SJSA1 (cell line): ENCODE data around the gene SGPL1. TPM values are rescaled to one million over a fixed set of nuclear protein-coding genes. Genes with fewer than 3 reads are reported as not detected.

Experiments
- DNase-seq, 2 experiments: peaks; one replicate each; pipeline ENCODE4 v3.0.0-alpha.2; 2015 to 2020; ENCODE audit warnings: low spot score in 2 of 2, low read depth in 1 of 2
- H3K27ac ChIP-seq: fragments of 250-450 bp; sonication (Bioruptor Pico); 2 replicates; pipeline ENCODE4 v1.5.1; 2020; ENCODE audit warnings: mild to moderate bottlenecking, moderate library complexity
- H3K27me3 ChIP-seq: fragments of 250-450 bp; sonication (Bioruptor Pico); replicated peaks from 2 replicates; pipeline ENCODE4 v1.5.1; 2020; ENCODE audit warnings: mild to moderate bottlenecking, moderate library complexity
- H3K36me3 ChIP-seq: fragments of 250-450 bp; sonication (Bioruptor Pico); 2 replicates; pipeline ENCODE4 v1.5.1; 2020; ENCODE audit warnings: mild to moderate bottlenecking
- H3K4me1 ChIP-seq: fragments of 250-450 bp; sonication (Bioruptor Pico); replicated peaks from 2 replicates; pipeline ENCODE4 v1.6.1; 2021; ENCODE audit warnings: mild to moderate bottlenecking
- H3K4me3 ChIP-seq: fragments of 250-450 bp; sonication (Bioruptor Pico); 2 replicates; pipeline ENCODE4 v1.5.1; 2020; ENCODE audit warnings: mild to moderate bottlenecking
- H3K9me3 ChIP-seq: fragments of 250-450 bp; sonication (Bioruptor Pico); replicated peaks from 2 replicates; pipeline ENCODE4 v1.5.1; 2020; ENCODE audit warnings: mild to moderate bottlenecking
- total RNA-seq: library from RNA; depleted of rRNA; stranded (reverse); fragments of >200 nt; shearing (Covaris generic); gene quantifications from 2 replicates; pipeline ENCODE4 v1.2.3, GENCODE V29; 2014

Gene SGPL1
- total RNA-seq, 1 experiment from 2014 or later = 58.3 TPM

DNA sequence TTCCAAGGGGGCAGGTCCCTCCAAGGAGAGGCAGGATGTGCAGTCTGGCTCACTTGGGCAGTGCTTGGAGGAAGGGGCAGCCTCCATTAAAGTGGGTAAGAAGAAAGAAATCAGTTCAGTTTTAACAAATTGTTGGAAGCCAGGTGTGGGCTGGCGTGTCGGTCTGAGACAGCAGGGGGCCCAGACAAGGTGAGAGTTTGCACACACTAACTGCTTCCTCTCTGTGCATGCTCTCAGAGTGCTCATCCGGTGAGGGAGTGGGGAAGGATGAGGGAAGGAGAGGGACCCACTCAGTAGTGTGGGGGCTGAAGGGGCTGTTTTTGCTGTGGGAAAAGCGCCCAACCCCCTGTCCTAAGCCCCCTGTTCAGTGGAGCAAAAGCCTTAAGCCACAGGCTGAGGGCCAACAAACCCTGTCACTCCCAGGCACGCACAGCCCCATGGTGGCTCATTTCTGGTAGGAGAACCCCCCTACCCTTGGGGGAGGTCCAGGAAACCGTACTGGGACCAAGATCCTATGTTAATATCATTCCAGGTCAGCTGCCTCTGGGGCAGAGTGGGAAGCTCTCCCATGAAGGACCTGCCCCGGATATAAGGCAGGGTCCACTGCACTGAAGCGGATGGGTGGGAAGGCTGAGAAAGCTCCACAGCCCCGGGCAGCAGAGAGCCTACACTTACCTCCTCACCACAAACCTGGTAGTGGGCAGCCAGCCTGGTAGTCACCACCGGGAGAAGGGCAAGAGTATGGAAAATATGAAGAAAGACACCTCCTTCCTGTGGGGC, 77.7 kb downstream of the SGPL1 start:
- H3K36me3 ChIP-seq = no peaks in the 10 kb centered on the region
- H3K4me3 ChIP-seq = no peak overlapping the region
- no peak for DNase-seq
- H3K27me3 ChIP-seq = no peaks in the 10 kb centered on the region
- no peaks in the 10 kb centered on the region for H3K9me3 ChIP-seq
- peaks cover 22% of the 10 kb centered on the region for H3K4me1 ChIP-seq
- no peak overlapping the region for H3K27ac ChIP-seq

DNA sequence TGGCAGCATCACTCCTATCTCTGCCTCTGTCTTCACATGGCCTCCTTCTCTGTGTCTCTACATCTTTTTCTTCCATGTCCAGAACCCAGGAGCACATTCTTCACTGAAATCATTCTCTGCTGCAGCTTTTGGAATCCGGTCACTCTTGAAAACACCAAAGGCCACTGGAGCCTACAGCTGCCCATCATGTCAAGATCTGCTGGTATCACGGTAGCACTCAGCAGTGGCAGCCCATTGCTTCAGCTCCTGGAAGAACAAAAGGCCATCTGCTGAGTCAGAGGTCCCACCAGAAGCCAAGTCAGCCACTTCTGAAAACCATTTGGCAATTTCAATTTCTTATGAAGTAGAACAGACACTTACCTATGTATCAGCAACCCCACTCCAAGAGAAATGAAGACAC, 78.7 kb downstream of the SGPL1 start:
- no peak overlapping the region for H3K4me3 ChIP-seq
- no peaks in the 10 kb centered on the region for H3K27me3 ChIP-seq
- no peaks in the 10 kb centered on the region for H3K9me3 ChIP-seq
- no peaks in the 10 kb centered on the region for H3K36me3 ChIP-seq
- peaks cover 15% of the 10 kb centered on the region for H3K4me1 ChIP-seq
- DNase-seq = no peak
- no peak overlapping the region for H3K27ac ChIP-seq

DNA sequence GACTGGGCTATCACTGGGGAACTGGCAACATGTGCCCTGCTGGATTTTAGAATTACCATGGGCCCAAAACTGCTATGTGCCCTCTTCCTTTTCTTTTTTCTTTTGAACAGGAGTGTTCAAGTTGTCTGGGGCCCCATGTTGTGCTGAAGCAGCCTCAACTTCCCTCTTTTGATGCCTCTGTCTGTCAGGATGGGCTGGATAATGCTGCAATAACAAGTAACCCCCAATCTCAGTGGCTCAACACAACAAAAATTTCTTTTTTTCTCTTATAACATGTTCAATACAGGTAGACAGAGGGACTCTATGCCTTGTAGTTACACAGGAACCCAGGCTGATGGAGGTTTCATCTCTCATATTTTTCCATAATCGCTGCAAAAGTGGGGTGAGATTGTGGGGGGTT, 80.8 kb downstream of the SGPL1 start:
- Histone ChIP-seq H3K27me3 (0 out of 2 replicates have a peak, but pooled peaks cover 4% of the 10 kb centered on the region), H3K4me3 (no peak overlapping the region), H3K9me3 (no peaks in the 10 kb centered on the region), H3K27ac (no peak overlapping the region), H3K4me1 (peaks cover 8% of the 10 kb centered on the region), H3K36me3 (no peaks in the 10 kb centered on the region)
- no peak for DNase-seq

DNA sequence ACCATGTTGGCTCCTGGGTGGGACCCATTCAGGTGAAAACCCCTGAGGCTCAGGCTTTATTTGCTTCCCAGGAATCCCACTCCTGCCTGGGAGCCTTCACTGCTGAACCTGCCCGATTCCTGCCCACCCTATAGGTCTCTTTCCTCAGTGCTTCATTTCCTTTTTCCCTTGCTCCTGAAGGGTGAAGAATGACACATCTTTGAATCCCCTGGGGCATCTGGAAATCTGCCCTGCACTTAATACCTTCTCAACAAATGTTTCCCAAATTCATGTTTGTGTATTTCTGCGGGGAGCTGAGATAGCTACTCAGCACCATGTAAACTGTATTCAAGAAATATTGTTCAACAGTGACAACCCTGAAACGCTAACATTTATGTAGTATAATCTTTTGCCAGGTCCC, 82.9 kb downstream of the SGPL1 start:
- no peak for DNase-seq

DNA sequence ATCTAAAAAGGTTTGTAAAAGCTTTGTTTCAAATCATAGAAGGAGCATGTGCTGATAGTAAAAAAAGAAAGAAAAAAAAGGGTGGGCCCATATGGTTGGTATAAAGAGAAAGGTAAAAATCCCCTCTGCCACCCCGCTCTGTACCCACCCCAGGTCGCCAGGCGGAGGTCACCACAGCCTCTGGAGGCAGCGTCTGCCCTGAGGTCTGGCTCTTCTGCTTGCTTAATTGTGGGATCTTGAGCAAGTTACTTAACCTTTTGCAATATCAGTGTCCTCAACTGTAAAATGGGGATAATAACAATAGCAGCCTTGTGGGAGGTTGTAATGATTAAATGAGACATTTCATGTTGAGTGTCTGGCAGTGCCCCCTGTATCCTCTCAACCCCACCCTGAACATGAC, 83.3 kb downstream of the SGPL1 start:
- H3K27ac ChIP-seq = no peak overlapping the region
- no peak overlapping the region for H3K4me3 ChIP-seq
- H3K36me3 ChIP-seq = no peaks in the 10 kb centered on the region
- no peak for DNase-seq
- H3K9me3 ChIP-seq = no peaks in the 10 kb centered on the region
- 0 out of 2 replicates have a peak, but pooled peaks cover 7% of the 10 kb centered on the region for H3K27me3 ChIP-seq
- H3K4me1 ChIP-seq = no peaks in the 10 kb centered on the region

More for the DNA sequence above, 82.9 kb downstream of the SGPL1 start:
- no peak overlapping the region for H3K27ac ChIP-seq
- no peaks in the 10 kb centered on the region for H3K4me1 ChIP-seq
- no peak overlapping the region for H3K4me3 ChIP-seq
- H3K27me3 ChIP-seq = 0 out of 2 replicates have a peak, but pooled peaks cover 7% of the 10 kb centered on the region
- no peaks in the 10 kb centered on the region for H3K36me3 ChIP-seq
- no peaks in the 10 kb centered on the region for H3K9me3 ChIP-seq

DNA sequence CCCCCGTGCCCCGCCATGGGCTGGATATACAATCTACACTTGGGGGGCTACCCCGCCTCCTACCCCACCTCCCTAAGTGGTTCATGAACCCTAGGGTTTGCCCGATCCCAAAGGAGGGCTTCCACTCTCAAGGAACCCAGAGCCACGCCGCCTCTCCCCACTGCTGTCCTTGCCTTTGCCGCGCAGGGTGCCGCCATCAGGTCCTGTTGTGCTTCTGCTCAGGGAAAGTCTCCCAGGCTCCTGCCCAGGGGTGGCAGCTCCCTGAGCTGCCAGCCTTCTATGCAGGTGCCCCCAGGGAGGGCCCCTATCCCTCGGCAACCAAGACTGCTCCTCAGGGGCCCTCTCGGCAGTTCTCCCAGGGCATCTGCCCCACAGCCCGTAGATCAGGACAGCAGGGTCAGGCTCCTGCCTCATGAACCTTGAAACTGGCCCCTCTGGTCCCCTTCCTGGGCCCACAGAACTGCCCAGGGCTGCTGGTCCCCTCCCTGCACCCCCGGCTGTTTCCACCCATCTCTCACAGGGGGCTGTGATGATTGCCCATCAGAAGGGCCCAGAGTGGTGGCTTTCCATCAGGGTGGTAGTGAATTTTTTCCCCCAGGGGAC, 85.6 kb downstream of the SGPL1 start:
- Histone ChIP-seq H3K27ac (no peak overlapping the region), H3K27me3 (0 out of 2 replicates have a peak, but pooled peaks cover 7% of the 10 kb centered on the region), H3K4me3 (no peak overlapping the region), H3K4me1 (no peaks in the 10 kb centered on the region), H3K36me3 (no peaks in the 10 kb centered on the region), H3K9me3 (no peaks in the 10 kb centered on the region)
- DNase-seq = no peak

DNA sequence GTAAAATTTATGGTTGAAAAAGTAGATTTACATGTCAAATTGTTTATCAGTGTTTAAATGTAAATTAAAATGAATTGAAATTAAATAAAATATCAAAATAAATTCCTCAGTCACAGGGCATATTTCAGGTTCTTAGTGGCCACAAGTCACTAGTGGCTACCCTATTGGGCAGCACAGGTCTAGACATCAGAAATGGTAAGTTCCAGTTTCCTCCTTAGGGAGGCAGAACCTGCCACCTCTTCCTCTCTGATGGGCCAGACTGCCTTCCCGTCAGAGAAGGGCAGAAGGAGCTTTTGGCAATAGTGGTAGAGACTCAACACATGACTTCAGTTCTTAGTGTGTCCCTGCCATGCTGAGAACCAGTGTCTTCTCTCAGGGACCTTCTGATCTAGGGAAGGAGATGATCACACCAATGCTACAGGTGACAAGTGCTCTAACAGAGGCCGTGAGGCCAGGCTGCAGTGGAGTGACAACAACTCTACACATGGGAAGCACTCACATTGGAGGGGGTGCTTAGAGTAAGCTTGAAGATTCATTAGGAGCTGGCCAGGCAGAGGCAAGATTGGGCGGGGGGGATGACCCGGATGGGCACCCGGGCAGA, 87.0 kb downstream of the SGPL1 start:
- no peaks in the 10 kb centered on the region for H3K9me3 ChIP-seq
- no peaks in the 10 kb centered on the region for H3K36me3 ChIP-seq
- peaks cover 11% of the 10 kb centered on the region; the same call in 1 of the 2 replicates for H3K27me3 ChIP-seq

DNA sequence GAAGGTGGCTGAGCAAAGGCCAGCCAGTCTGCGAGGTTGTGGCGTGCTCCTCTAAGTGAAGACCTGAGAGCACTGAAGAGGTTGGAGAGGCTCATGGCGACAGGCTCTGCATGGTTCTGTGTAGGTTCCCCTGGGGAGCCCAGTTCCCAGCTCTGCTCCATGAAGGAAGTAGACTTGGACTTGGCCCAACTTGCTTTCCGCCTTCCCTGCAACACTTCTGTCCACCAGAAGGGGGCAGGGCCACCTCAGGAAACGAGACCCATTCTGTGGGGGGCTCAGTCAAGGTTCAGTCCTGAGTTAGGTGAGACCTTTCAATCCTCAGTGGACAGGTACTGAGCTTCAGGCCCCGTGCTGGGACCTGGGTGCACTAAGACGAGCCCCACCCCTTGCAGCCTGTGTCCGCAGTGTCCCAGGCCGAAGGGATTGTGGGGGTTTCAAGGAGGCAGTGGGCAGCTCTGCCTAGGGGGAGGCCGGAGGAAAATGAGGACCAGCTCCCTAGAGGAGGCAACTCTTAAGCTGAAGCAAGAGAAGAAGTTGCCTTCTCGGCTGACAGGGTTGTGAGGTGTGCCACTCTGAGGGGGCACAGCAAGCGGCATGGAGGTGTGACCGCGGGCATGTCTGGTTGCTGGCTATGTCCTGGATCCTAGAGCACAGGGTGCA, 87.6 kb downstream of the SGPL1 start:
- Histone ChIP-seq H3K27ac (no peak overlapping the region), H3K36me3 (no peaks in the 10 kb centered on the region), H3K27me3 (peaks cover 11% of the 10 kb centered on the region; the same call in 1 of the 2 replicates), H3K4me3 (no peak overlapping the region), H3K9me3 (no peaks in the 10 kb centered on the region), H3K4me1 (no peaks in the 10 kb centered on the region)
- DNase-seq = peak in 1 of 2 experiments; percentile 42

More for the DNA sequence above, 87.0 kb downstream of the SGPL1 start:
- H3K27ac ChIP-seq = no peak overlapping the region
- no peak overlapping the region for H3K4me3 ChIP-seq
- H3K4me1 ChIP-seq = no peaks in the 10 kb centered on the region
- DNase-seq = no peak

DNA sequence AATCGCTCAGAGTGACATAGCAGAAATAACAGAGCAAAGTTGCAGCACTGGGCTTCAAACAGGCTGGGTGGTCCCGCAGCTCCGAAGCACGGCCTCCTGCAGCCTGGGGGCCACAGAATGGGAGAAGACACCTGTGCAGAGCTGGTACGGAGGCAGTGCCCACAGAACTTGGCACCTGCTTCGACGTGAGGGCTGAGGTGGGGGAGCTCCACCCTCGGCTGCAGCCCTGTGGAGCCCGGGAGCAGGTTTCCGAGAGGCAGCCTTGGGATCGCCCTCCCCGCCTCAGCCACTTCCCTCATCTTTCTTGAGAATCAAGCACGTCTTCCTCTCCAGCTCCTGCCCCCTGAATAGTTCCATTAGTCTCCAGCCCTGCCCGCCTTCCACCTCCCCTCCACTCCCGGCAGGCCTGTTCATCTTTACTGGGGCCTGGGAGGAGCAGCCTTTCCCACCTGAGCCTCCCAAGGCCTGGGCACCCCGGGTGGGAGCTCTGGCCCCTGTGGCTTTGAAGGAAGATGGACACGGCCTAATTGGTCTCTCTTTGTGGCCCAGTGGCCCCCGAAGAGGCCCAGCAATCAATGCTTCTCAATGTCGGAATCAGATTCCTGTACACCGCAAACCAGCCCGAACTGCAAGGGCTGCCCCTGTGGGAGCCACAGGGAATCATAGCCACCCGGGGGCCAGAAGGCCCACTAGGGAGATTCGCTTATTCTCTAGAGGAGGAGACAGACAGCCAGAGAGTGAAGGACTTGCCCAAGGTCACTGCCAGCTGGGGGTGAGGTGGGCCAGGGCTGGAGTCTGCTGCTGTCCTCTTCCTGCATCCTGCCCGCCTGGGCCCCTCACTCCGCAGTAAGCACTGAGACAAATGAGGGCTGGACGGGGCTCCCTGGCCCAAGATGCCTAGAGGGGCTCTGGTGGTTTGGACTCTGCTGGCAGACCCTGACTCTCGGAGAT, 89.6 kb downstream of the SGPL1 start:
- Histone ChIP-seq H3K9me3 (no peaks in the 10 kb centered on the region), H3K4me3 (no peak overlapping the region), H3K27ac (no peak overlapping the region), H3K27me3 (peaks cover 11% of the 10 kb centered on the region; the same call in 1 of the 2 replicates), H3K4me1 (no peaks in the 10 kb centered on the region), H3K36me3 (no peaks in the 10 kb centered on the region)
- no peak for DNase-seq

DNA sequence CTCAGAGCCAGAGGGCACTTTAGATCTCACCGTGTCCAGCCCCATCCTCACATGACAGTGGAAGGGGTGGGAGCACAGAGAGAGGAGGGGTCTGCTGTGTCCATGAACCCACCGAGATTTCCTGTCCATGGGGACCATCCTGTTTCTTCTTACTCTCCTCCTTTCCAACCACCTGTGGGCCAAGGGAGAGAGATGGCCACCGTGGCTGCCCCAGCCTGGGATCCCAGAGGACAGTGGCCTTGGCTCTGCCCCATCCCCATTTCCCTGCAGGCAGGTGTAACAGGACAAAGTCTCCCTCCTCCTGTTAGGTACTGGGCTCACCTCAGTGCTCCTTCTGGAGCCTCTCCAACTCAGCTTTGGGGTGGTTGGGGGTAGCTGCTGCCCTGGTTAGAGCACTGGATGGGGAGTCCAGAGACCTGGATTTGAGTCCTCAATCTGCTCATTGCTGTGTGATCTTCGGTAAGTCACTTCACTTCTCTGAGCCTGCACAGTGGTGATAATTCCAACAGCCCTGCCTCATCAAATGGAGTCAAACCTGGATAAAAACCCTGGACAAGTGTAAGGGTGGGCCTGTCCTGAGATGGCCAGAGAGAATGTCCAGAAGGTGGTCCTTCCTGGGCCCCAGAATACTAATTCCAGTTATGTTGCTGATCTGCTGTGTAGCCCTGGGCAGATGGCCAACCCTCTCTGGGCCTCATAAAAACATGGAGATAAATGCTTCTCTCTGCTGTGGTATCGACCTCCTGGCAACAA, 90.5 kb downstream of the SGPL1 start:
- Histone ChIP-seq H3K27ac (no peak overlapping the region), H3K9me3 (no peaks in the 10 kb centered on the region), H3K4me3 (no peak overlapping the region), H3K36me3 (no peaks in the 10 kb centered on the region), H3K27me3 (peaks cover 7% of the 10 kb centered on the region; the same call in 1 of the 2 replicates), H3K4me1 (no peaks in the 10 kb centered on the region)
- DNase-seq = no peak

DNA sequence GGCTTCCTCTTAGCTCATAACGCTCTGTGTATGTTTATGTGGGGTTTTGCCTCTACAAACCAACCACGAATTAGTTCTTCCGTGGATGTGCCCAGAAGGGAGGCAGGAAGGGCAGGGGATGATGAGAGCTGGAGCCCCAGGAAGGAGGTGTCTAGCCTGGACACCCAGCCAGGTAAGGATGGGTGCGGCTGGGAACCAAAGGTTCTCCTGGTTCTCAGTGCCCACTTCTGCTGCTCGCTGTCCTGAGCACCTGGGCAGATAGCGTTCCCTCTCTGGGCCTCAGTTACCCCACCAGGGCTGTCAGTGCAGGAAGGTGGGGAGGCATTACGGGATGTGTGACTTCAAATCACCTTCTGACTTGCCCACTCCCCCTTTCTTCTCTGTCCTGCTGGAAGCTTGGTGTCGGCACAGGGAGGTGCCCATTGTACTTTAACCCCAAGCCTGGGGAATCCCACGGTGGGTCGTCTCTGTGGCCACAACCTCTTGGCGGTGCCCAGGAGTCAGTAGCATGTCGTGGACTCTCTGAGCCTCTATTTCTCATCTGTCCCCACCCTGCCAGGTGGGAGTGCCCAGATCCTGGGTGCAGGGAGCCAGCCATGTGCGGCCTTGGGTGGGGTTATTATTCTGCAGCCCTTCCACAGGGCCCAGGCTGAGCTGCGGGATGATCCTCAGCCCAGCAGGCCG, 91.3 kb downstream of the SGPL1 start:
- no peaks in the 10 kb centered on the region for H3K36me3 ChIP-seq
- no peak overlapping the region for H3K4me3 ChIP-seq
- H3K27ac ChIP-seq = no peak overlapping the region
- DNase-seq = no peak
- no peaks in the 10 kb centered on the region for H3K9me3 ChIP-seq
- H3K27me3 ChIP-seq = peaks cover 7% of the 10 kb centered on the region; the same call in 1 of the 2 replicates
- H3K4me1 ChIP-seq = no peaks in the 10 kb centered on the region
